A549 (cell line): Measurements from ENCODE around the gene LRRC75B. TPM values are rescaled to one million over a fixed set of nuclear protein-coding genes. Genes with fewer than 3 reads are reported as not detected.

Experiments
- ATAC-seq, 2 experiments: fragments of 200-7000 bp in 1 of 2; fragments of >200 bp in 1 of 2; cut with Nextera tagmentation in 1 of 2; cut with Tn5 transposase in 1 of 2; 3 replicates each; pipeline versions ENCODE4 v1.8.0 to v1.9.1; 2018 to 2020; ENCODE audit warnings: mild to moderate bottlenecking in 1 of 2, moderate library complexity in 1 of 2
- CTCF ChIA-PET: fragments of 300-600 bp; sonication (Branson Sonifier 250); formaldehyde crosslinking; extraction: SDS; loops from one replicate; lab custom pipeline; 2021; ENCODE audit warnings: antibody characterized with exemption, inconsistent platforms; lab: Yijun Ruan, JAX
- POLR2A ChIA-PET: fragments of 350-600 bp; formaldehyde crosslinking; extraction: SDS; loops from one replicate; lab custom pipeline; 2021; ENCODE audit warnings: antibody characterized with exemption, inconsistent platforms; lab: Yijun Ruan, JAX
- DNase-seq, 2 experiments: peaks; one replicate each; pipeline versions ENCODE4 v3.0.0 to v3.0.0-alpha.2; 2011 to 2016; ENCODE audit warnings: low read depth in 1 of 2, low spot score in 1 of 2
- FAIRE-seq: peaks from 2 replicates; lab custom pipeline; 2011; peaks lifted over from hg19 to GRCh38; lab: Jason Lieb, UNC
- H3K27ac ChIP-seq, 2 experiments: fragments of >200 bp; sonication (Bioruptor Twin); formaldehyde crosslinking; 3 replicates each; pipeline ENCODE4 v1.5.1; 2016 to 2017
- H3K4me1 ChIP-seq: fragments of >200 bp; sonication (Bioruptor Twin); formaldehyde crosslinking; 3 replicates; pipeline ENCODE4 v1.6.1; 2016
- H3K4me2 ChIP-seq: fragments of >200 bp; sonication (Bioruptor Twin); formaldehyde crosslinking; 3 replicates; pipeline ENCODE4 v1.6.1; 2016
- H3K4me3 ChIP-seq: fragments of >200 bp; sonication (Bioruptor Twin); formaldehyde crosslinking; 3 replicates; pipeline ENCODE4 v1.5.1; 2016
- H3K9me3 ChIP-seq: fragments of >200 bp; sonication (Bioruptor Twin); formaldehyde crosslinking; 3 replicates; pipeline ENCODE4 v1.6.1; 2016
- CBX8 ChIP-seq: fragments of 200-600 bp; sonication (generic); IDR thresholded peaks from 2 replicates; pipeline ENCODE4 v1.6.1; 2016
- EHMT2 ChIP-seq: fragments of 200-600 bp; sonication (generic); IDR thresholded peaks from 2 replicates; pipeline ENCODE4 v1.6.1; 2016; ENCODE audit warnings: antibody characterized with exemption, low read depth, mild to moderate bottlenecking, moderate library complexity
- ELK1 ChIP-seq: fragments of 150-350 bp; IDR thresholded peaks from 2 replicates; pipeline ENCODE4 v1.6.1; 2014; ENCODE audit warnings: low read depth, mild to moderate bottlenecking, low read length
- EP300 ChIP-seq, 2 experiments: fragments of >200 bp; sonication (Bioruptor Twin); formaldehyde crosslinking; IDR thresholded peaks; 2 replicates in 1 of 2; 3 replicates in 1 of 2; pipeline ENCODE4 v1.6.1; 2016 to 2017
- ESRRA ChIP-seq: fragments of 150-350 bp; IDR thresholded peaks from 2 replicates; pipeline ENCODE4 v1.6.1; 2014; ENCODE audit warnings: mild to moderate bottlenecking, low read length, borderline replicate concordance
- FOSB ChIP-seq: fragments of 250-450 bp; sonication (Bioruptor Pico); IDR thresholded peaks from 2 replicates; pipeline ENCODE4 v1.5.0; 2020; ENCODE audit warnings: mild to moderate bottlenecking, moderate library complexity
- HEYL ChIP-seq: fragments of 250-450 bp; sonication (Bioruptor Pico); IDR thresholded peaks from 2 replicates; pipeline ENCODE4 v1.8.0; 2021; ENCODE audit warnings: mild to moderate bottlenecking, moderate library complexity
- HOXB5 ChIP-seq: fragments of 250-450 bp; sonication (Bioruptor Pico); IDR thresholded peaks from 2 replicates; pipeline ENCODE4 v1.5.0; 2020; ENCODE audit warnings: mild to moderate bottlenecking, moderate library complexity
- JUN ChIP-seq, 2 experiments: fragments of >200 bp; sonication (Bioruptor Twin); formaldehyde crosslinking; IDR thresholded peaks; 2 replicates in 1 of 2; 3 replicates in 1 of 2; pipeline ENCODE4 v1.6.1; 2016 to 2017
- JUNB ChIP-seq: fragments of >200 bp; sonication (Bioruptor Twin); formaldehyde crosslinking; IDR thresholded peaks from 2 replicates; pipeline ENCODE4 v1.6.1; 2016
- KDM5A ChIP-seq: fragments of 200-600 bp; sonication (generic); IDR thresholded peaks from 2 replicates; pipeline ENCODE4 v1.6.1; 2016; ENCODE audit warnings: antibody characterized with exemption, mild to moderate bottlenecking
- MAFK ChIP-seq: fragments of 450-650 bp; IDR thresholded peaks from 2 replicates; pipeline ENCODE4 v1.6.1; 2014; ENCODE audit not compliant: partially characterized antibody
- MAZ ChIP-seq: fragments of 150-350 bp; IDR thresholded peaks from 2 replicates; pipeline ENCODE4 v1.6.1; 2014; ENCODE audit warnings: antibody characterized with exemption, low read depth, low read length, borderline replicate concordance
- NPAS2 ChIP-seq: fragments of 250-450 bp; sonication (Bioruptor Pico); IDR thresholded peaks from 2 replicates; pipeline ENCODE4 v1.8.0; 2022; ENCODE audit warnings: mild to moderate bottlenecking, moderate library complexity, borderline replicate concordance
- NR3C1 ChIP-seq: fragments of >200 bp; sonication (Bioruptor Twin); formaldehyde crosslinking; IDR thresholded peaks from 3 replicates; pipeline ENCODE4 v1.6.1; 2017
- PBX3 ChIP-seq: IDR thresholded peaks from 2 replicates; pipeline ENCODE4 v1.6.1; 2012
- RCOR1 ChIP-seq: fragments of 150-350 bp; IDR thresholded peaks from 2 replicates; pipeline ENCODE4 v1.6.1; 2014; ENCODE audit warnings: antibody characterized with exemption, low read length, low read depth
- RFX5 ChIP-seq: fragments of 450-650 bp; IDR thresholded peaks from 2 replicates; pipeline ENCODE4 v1.7.1; 2014; ENCODE audit warnings: antibody characterized with exemption, mild to moderate bottlenecking, moderate library complexity
- SMC3 ChIP-seq: fragments of >200 bp; sonication (Bioruptor Twin); formaldehyde crosslinking; IDR thresholded peaks from 3 replicates; pipeline ENCODE4 v1.6.1; 2018; ENCODE audit warnings: inconsistent platforms
- TP53 ChIP-seq: fragments of 250-450 bp; sonication (Bioruptor Pico); IDR thresholded peaks from 2 replicates; pipeline ENCODE4 v1.5.0; 2021; ENCODE audit warnings: mild to moderate bottlenecking, moderate library complexity
- USF2 ChIP-seq: fragments of 450-650 bp; IDR thresholded peaks from 2 replicates; pipeline ENCODE4 v1.6.1; 2014; ENCODE audit warnings: antibody characterized with exemption
- ZNF302 ChIP-seq: fragments of 250-450 bp; sonication (Bioruptor Pico); IDR thresholded peaks from 2 replicates; pipeline ENCODE4 v1.9.0; 2021; ENCODE audit warnings: inconsistent platforms, mild to moderate bottlenecking, moderate library complexity
- WGBS: methylation state at CpG from one replicate; pipeline ENCODE4 v1.1.6; 2017; ENCODE audit errors: missing lambda C conversion rate; 5-methylcytosine and 5-hydroxymethylcytosine counted together
- polyA plus RNA-seq, 4 experiments: library from polyadenylated mRNA; depleted of rRNA in 3 of 4; stranded (reverse); fragments of >200 nt; fragmentation: RNase III in 1 of 4; extraction: RNeasy Plus Mini Kit Qiagen cat#74134 plus additional on column Dnase treatment in 1 of 4; gene quantifications; 2 replicates in 3 of 4; 3 replicates in 1 of 4; pipeline ENCODE4 v1.2.3, GENCODE V29; 2011 to 2017
- TF ChIP-seq, protein P1 (sequence below): IDR thresholded peaks from 2 replicates; pipeline ENCODE4 v1.6.1; 2012
- TF ChIP-seq, protein P2 (sequence below): fragments of >200 bp; sonication (Bioruptor Twin); formaldehyde crosslinking; IDR thresholded peaks from 3 replicates; pipeline ENCODE4 v1.6.1; 2016

The LRRC75B gene
- polyA plus RNA-seq, 2 of the 4 experiments (the other 2 are of a cell fraction), result 5.3 to 8.3 TPM

DNA sequence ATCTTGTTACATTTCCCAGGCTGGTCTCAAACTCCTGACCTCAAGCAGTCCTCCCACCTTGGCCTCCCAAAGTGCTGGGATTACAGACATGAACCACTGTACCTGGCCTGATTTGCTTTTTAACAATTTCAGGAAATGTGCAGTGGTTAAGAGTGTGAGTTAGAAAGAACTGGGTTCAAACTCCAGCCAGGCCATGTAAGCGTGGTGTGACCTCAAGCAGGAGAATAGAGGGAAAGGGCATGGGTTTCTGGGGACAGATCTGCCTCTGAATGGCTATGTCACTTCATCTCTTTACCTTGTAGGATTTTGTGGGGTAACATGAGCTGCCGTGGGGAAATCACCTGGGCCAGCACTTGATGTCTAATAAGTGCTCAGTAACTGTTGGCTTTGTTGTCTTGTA lies 27.8 kb downstream of the LRRC75B start:
- no peak overlapping the region for H3K27ac ChIP-seq
- H3K9me3 ChIP-seq, result no peaks in the 10 kb centered on the region
- WGBS, result 94% methylated on average over 2 of the region's 2 CpGs
- H3K4me3 ChIP-seq, result no peak overlapping the region
- H3K4me2 ChIP-seq, result no peak overlapping the region
- no peak for DNase-seq
- TF ChIP-seq ZNF302 (CRISPR knock-in tag) (no peak), ESRRA (no peak), EHMT2 (no peak), USF2 (no peak), TP53 (CRISPR knock-in tag) (no peak)
- no peak for ATAC-seq
- ChIA-PET CTCF (no interaction called here), POLR2A (no interaction called here)
- no peaks in the 10 kb centered on the region for H3K4me1 ChIP-seq
- FAIRE-seq, result no peak

DNA sequence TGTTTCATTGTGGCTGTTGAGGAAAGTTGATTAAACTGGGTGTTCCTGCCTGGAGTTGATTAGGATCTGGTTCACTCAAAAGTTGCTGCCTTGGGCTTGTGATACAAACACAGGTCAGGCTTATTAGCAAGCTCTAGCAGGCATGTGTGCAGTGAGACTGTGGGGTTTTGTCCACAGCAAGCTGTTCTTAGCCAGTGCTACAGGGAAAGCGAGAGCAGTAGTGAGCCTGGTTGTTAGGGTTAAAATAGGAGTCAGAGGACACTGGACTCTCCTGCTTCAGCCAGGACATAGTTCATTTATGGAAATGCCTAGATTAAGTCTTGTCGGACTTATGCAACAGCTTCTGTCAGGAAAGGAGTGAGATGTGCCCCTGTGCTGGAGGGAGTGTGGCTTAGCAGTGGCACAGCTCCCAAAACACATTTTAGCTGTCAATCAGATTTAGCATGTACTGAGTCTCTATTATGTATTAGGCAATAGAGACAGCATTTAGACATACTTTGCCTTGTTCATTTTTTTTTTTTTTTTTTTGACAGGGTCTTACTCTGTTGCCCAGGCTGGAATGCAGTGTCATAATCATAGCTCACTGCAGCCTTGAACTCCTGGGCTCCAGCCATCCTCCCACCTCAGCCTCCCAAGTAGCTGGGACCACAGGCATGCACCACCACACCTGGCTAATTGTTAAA lies 28.4 kb downstream of the LRRC75B start:
- no peak overlapping the region for H3K4me2 ChIP-seq
- TF ChIP-seq CBX8 (no peak), HOXB5 (no peak), RFX5 (no peak), MAZ (no peak), JUNB (no peak), NR3C1 (no peak), EP300 (IDR thresholded peaks at IDR 0.05) (no peak), SMC3 (no peak), ELK1 (no peak), PBX3 (no peak), MAFK (no peak), KDM5A (no peak), RCOR1 (no peak), HEYL (CRISPR knock-in tag) (no peak), FOSB (CRISPR knock-in tag) (no peak), NPAS2 (no peak), JUN (IDR thresholded peaks at IDR 0.05) (no peak)
- TF ChIP-seq, protein P1, sequence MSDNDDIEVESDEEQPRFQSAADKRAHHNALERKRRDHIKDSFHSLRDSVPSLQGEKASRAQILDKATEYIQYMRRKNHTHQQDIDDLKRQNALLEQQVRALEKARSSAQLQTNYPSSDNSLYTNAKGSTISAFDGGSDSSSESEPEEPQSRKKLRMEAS, result no peak
- TF ChIP-seq, all 56 proteins: peak for 0
- Histone ChIP-seq H3K27ac (no peak overlapping the region), H3K9me3 (no peaks in the 10 kb centered on the region), H3K4me1 (no peaks in the 10 kb centered on the region), H3K4me3 (no peak overlapping the region)
- POLR2A ChIA-PET, result no interaction called here
- WGBS, result 97% methylated on average over 2 of the region's 2 CpGs
- DNase-seq (no peak), ATAC-seq (no peak), FAIRE-seq (no peak)
- CTCF ChIA-PET, result no interaction called here

GRCh38 chr22:24563246-24563645 lies 29.6 kb downstream of the LRRC75B start:
- H3K27ac ChIP-seq, result no peak overlapping the region
- H3K4me1 ChIP-seq, result no peaks in the 10 kb centered on the region; the same call in 2 of the 3 replicates
- H3K4me2 ChIP-seq, result no peak overlapping the region
- ChIA-PET POLR2A (no interaction called here), CTCF (interaction anchor here (0.6 kb wide), 1 partner anchor 47 kb away, joined by 3 read pairs; no protein-coding TSS in a partner anchor)
- FAIRE-seq (no peak), DNase-seq (no peak), ATAC-seq (no peak)
- TF ChIP-seq, protein P2, sequence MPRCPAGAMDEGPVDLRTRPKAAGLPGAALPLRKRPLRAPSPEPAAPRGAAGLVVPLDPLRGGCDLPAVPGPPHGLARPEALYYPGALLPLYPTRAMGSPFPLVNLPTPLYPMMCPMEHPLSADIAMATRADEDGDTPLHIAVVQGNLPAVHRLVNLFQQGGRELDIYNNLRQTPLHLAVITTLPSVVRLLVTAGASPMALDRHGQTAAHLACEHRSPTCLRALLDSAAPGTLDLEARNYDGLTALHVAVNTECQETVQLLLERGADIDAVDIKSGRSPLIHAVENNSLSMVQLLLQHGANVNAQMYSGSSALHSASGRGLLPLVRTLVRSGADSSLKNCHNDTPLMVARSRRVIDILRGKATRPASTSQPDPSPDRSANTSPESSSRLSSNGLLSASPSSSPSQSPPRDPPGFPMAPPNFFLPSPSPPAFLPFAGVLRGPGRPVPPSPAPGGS, result no peak
- no peaks in the 10 kb centered on the region for H3K9me3 ChIP-seq
- 94% methylated on average over 2 of the region's 2 CpGs for WGBS
- H3K4me3 ChIP-seq, result no peak overlapping the region
